NCI-H345 (cell line): ENCODE measurements around the gene NRXN3.

Source experiments
- DNase-seq: peaks from one replicate; lab custom pipeline; 2025; lab: John Stamatoyannopoulos, UW

Gene NRXN3

DNA sequence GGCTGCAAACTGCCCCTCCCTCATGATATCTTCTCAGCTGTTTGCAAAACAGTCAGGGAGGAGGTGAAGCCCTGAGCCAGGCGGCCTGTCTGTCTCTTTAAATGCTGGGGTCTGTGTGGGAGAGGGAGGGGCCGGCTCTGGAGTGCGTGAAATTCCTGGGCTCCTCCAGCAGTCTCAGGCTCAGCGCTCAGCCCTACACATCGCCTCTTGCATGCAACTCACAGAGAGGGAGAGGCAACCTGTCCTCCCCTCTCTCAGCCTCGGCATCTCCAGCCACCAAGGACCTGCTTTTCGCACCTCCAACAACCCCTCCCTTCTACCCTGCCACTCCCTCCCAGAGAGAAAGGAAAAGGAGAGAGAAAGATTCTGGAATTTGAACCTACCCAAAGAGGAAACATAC is at the start of gene NRXN3:
NRXN3 (plus strand) TSS at position 171 of the 400 bp plus-strand sequence. CDS start 72,721 bp downstream, outside the sequence.
- peak; percentile 89 for DNase-seq

- no peak for DNase-seq
Measured at GRCh38 chr14:78122436-78122835, 47.7 kb upstream of the NRXN3 start.

DNA sequence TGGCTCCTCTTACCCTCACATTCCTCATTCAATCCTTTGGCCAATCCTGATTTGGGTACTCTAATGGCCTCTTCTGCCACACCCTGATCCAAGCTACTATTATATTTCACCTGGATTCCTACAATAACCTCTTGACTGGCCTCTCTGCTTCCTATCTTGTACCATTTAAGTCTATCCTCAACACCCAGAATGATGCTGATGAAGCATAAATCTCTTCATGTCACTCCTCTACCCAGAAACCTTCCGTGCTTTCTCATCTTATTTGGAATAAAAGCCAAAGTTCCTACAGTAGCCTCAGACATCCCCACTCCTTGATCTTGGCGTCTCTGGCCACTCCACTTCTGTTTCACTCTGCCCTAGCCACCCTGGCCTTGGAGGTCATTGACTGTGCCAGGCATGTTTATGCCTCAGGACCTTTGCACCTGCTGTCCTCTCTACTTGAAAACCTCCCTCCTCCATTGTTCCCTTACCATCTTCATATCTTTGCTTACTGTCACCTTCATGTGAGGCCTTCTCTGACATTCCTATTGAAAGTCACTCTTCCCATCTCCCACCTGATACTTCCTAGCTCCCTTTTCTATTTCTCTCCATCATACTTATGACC is 46.4 kb upstream of the NRXN3 start:
- DNase-seq: no peak

DNA sequence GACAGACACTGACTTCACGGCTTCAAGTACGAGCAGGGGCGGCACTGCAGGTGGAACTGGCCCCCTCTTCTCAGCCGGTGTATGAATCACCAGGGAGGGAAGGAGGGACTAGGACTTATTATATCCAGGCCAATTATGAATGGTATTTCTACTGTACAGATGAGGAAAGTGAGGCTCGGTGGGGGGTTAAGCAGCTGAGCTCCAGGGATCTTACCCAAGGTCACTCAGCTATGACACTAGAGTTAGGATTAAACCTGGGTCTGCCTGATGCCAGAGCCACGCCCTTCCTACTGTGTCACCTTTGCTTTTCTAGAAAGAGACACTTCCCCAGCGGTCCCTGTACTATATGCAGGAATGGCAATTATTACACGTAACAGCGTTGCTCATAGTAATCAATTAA is 42.2 kb upstream of the NRXN3 start:
- no peak for DNase-seq

DNA sequence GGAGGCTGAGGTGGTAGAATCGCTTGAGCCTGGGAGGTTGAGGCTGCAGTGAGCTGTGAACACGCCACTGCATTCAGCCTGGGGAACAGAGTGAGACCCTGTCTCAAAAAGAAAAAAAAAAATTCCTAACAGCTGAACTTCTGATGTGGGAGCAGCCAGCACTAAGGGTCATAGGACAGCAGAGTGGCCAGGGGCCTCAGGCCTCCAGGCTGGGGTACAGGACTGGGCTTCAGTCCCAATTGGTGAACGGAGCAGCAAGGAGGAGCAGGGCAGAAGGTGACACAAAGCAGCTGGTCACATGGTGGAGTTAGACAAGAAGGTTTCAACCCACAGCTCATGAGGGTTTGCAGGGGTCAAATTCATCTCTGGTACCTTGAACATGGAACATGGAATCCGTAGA is 40.8 kb upstream of the NRXN3 start:
- no peak for DNase-seq

DNA sequence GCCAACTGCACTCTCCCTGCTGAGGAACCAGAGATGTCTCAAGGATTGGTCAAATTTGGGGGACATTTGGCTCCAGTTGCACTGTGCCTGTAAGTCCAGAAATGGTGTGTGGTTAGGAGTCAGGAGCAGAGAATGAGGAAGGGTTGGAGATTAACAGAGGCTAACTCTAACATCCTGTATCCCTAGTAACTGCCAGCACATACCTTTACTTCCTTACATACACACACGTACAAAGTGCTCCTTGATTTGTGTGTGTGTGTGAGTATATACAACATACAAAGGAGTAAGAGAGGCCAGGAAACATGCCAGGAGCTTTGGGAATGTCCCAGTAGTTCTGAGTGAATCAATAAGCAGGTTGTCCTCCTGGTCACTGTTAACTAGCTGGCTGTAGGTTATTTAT is 39.8 kb upstream of the NRXN3 start:
- DNase-seq: no peak

DNA sequence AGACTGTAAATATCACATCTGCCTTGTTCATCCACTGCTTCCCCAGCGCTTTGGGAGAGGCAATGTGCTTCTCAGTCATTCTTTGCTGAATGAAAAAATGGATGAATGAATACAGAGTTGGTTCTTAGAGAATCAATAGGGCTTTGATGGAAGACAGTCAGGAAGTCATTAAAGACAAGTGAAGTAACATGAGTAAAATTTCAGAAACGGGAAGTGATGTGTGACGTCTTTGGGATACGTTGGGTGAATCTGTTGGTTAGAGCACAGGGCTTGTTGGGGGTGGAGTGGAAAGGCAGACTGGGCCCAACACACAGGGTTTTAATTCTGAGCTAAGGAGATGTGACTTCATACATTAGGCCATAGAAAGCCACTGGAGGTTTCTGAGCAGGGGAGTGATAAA is 39.0 kb upstream of the NRXN3 start:
- DNase-seq: no peak

- DNase-seq: no peak
Measured at GRCh38 chr14:78131616-78132015, 38.6 kb upstream of the NRXN3 start.

DNA sequence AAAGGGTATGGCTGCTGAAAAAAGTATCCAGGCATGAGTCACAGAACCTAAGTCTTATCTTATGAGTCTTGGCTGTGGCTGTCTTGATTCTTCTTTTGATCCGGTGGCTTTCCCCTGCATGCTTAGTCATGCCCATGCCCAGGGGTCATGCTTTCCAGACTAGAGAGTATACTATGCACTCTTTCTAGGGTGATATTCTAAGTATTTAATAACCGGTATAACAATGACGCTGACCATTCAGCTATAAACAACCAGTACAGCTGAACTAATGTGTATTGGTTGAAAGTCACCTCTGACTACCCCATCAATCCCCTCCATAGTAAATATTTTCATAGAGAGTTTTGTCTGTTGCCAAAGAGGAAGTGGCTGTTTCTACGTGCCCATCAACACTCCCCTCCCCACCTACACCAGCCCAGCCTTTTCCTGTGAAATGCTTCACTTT is 34.7 kb upstream of the NRXN3 start:
- DNase-seq: no peak

- no peak for DNase-seq
Measured at GRCh38 chr14:78136695-78137094, 33.5 kb upstream of the NRXN3 start.

DNA sequence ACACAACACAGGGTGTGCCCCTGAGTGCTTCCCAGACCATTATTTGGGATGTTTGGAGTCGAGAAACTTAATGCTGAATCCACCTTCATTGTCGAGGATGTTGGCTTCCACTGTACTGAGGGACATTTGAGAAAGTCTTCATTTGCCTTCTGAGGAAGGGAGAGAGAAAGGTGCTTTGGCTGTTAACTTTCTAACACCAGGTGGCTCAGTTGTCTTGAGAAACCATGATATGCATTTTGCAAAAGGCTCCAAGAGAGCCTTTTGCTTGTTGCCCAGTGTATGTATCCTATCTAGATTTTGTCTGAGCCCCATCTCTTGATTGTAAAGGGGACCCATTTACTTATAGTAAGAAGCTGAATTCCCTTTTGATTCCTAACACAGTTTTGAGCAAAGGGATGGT is 28.6 kb upstream of the NRXN3 start:
- no peak for DNase-seq

GRCh38 chr14:78142998-78143397 is 27.2 kb upstream of the NRXN3 start:
- no peak for DNase-seq

DNA sequence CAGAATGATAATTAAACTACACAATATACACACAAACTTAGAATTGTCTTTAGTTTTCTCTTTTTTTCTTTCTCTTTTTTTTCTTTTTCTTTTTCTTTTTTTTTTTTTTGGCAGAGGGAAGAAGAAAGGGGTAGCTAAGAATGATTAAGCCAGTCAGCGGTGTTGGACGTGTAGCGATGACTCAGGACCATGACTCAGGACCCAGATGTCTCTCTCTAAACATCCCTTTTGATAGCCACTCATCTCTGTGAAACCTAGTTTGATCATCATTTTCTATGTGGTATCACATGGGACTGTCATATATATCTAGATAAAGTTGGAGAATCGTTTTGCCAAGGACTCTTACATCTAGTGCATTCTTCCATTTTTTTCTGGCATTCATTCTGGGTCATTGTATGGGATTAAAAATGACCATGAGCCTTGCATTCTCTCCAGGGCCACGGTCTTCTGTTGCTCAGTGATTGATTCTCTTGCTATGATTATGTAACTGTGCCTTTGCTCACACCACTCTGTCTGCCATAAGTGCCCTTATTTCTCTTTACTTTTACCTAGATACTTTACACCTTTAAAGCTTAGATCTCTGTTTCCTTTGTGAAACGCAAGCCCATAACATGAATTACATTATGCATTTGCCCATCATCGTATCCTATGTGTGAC is 26.6 kb upstream of the NRXN3 start:
- no peak for DNase-seq

DNA sequence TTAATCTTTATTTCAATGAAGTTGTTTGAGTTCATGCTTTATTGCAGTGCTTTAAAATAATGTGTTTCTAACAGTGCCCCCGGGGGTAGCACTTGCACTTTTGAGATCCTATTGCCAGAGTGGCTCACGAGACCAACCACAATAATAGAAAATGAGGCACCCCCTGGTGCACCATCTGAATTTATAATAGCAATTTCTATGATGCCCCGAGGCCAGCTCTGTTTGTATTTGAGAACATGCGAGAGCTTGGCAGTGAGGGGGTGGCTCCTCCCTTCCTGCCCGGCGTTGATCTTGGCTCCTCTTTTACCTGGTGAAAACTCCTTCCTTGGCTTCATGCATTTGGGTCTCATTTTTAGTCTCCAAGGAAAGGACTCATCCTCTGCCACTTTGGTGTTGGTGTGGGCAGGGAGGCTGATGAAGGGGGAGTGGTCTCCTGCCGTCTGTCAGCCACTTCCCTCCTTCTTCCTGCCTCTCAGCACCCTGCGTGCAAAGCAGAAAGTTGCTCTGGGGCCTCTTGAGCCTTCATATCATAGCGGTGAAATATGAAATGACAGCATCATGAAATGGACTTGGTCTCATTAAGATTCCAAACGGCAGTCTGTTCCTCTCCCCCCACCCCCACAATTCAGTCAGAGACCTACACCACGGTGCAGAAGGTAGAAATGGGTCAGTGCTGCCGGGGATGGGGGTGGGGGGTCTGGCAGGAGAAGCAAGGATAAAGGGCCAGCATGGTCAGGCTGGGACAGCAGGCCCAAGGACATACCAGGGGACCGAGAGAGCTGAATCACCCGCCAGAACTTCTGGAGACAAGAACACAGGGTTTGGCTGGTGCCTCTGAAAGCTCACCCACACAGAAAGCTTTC is 17.7 kb upstream of the NRXN3 start:
- peak; percentile 96 for DNase-seq

DNA sequence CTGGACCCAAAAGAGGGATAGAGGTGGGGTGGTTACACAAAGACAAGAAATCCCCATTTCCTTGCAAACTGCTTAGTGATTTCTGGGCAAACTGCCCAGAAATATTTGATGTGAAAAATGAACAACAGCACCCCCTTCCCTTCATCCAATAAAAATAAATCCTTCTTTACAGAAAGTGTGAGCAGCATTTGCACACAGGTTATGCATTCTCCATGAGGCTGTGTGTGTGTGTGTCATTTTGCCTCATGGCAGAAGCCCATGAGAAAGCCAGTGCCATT is 17.2 kb upstream of the NRXN3 start:
- DNase-seq: no peak

DNA sequence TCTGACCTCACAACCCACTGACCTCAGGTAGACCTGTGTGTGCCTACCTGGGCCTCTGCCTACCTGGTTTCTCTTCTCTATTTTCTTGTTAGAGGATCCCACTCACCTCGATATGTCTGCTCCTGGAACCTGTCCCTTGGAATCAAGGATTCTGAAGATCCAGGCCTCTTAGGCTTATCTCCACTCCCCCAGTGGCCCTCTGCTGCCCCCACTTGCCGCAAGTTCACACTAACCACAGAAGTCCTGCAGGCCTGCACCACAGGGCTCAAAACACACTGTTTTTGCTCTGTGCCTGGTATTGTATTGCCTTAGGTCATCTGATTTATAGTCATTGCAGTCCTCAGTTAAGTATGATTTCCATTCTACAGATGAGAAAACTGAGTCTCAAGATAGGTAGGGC is 15.3 kb upstream of the NRXN3 start:
- peak; percentile 41 for DNase-seq

GRCh38 chr14:78156196-78156595 is 14.0 kb upstream of the NRXN3 start:
- no peak for DNase-seq

DNA sequence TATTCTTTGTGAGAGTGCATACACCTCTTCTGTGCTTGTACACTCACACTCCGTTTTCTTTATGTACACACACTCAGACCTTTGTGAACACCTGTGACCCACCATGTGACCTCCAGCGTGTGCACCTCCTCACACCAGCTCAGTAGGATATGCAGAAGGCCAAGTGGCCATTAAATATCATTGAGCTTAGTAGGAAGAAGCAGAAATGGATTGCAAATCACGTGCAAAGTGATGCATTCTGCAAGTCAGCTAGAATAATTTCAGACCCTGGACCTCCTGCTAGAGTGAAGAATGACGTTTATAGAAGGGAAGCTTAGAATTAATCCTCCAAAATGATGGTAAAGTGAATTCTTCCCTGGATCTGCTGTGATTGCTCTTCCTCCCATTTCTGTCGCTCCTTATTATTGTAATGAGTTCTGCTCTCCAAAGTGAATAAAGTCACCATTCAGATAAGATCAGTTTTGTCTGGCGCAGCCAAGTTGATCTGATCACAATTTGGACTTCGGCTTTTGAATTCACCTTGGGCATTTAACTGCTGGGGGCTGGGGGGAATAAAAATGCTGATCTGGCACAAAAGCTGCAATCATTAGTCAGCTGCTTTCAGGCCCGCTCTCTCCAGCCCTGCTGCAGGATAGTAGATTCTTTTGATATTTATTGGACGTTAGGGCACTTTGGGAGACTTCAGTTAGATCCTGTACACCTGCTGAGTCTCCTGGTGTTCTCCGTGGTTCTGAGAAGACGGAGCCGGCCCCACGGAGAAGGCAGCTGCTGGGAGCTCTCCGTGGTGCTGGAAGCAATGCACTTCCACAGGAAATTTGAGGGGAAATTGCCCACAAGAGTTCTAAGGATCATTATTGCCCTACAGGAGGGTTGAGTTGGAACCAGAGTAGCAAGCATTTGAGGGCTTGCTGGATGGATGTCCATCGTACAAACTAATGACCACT is 12.4 kb upstream of the NRXN3 start:
- DNase-seq: no peak

- no peak for DNase-seq
Measured at GRCh38 chr14:78162202-78162601, 8.0 kb upstream of the NRXN3 start.

GRCh38 chr14:78164226-78164853 is 5.8 kb upstream of the NRXN3 start:
- DNase-seq: peak; percentile 50

DNA sequence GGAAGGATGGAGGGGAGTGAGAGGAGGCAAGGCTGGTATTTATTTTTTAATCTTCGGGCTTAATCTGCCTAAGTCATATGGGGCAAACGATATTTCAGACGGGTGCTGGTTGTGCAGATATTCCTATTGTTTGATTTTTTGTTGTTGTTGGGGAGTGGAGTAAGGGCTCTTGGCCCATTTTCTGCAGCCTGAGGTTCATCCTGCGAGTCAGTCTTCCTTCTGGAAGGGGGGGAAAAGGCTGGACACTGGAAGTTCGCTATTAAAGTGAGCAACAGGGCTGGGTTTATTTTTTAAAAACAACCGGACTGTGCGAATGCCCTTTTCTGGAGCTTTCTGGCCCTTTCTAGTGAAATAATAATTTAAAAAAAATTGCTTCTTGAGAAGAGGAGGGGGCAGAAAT is 2.3 kb downstream of the NRXN3 start:
- no peak for DNase-seq
